H9 (cell line): ENCODE results near the gene HSD17B7. TPM values are rescaled to one million over a fixed set of nuclear protein-coding genes. Genes with fewer than 3 reads are reported as not detected.

Experiments used
- DNase-seq: peaks from one replicate; pipeline ENCODE4 v3.0.0-alpha.2; 2017
- H2AFZ ChIP-seq: one replicate; pipeline ENCODE4 v1.6.1; 2013; ENCODE audit warnings: mild to moderate bottlenecking, low read length, control low read depth, moderate library complexity
- H2AK5ac ChIP-seq: 2 replicates; pipeline ENCODE4 v1.6.1; 2013; ENCODE audit warnings: low read length, control low read depth, mixed read lengths; ENCODE audit not compliant: insufficient read length
- H2BK120ac ChIP-seq: one replicate; pipeline ENCODE4 v1.6.1; 2013; ENCODE audit warnings: low read depth, mild to moderate bottlenecking, low read length, control low read depth, inconsistent platforms; ENCODE audit not compliant: poor library complexity, severe bottlenecking
- H2BK12ac ChIP-seq: 2 replicates; pipeline ENCODE4 v1.6.1; 2013; ENCODE audit warnings: low read length, control low read depth, mixed read lengths, low read depth; ENCODE audit not compliant: insufficient read length
- H2BK15ac ChIP-seq: 2 replicates; pipeline ENCODE4 v1.6.1; 2013; ENCODE audit warnings: low read depth, low read length, control low read depth
- H2BK20ac ChIP-seq: one replicate; pipeline ENCODE4 v1.6.1; 2013; ENCODE audit warnings: low read depth, mild to moderate bottlenecking, low read length, control low read depth, inconsistent platforms; ENCODE audit not compliant: poor library complexity, severe bottlenecking
- H2BK5ac ChIP-seq: 2 replicates; pipeline ENCODE4 v1.6.1; 2013; ENCODE audit warnings: low read length, control low read depth, mixed read lengths; ENCODE audit not compliant: insufficient read length
- H3K14ac ChIP-seq: 2 replicates; pipeline ENCODE4 v1.6.1; 2013; ENCODE audit warnings: low read length, control low read depth; ENCODE audit not compliant: insufficient read depth
- H3K18ac ChIP-seq: 2 replicates; pipeline ENCODE4 v1.6.1; 2013; ENCODE audit warnings: low read depth, mild to moderate bottlenecking, mixed read lengths, low read length, control low read depth; ENCODE audit not compliant: insufficient read length
- H3K23ac ChIP-seq: 2 replicates; pipeline ENCODE4 v1.6.1; 2013; ENCODE audit warnings: low read length, control low read depth, mixed read lengths, low read depth; ENCODE audit not compliant: insufficient read length
- H3K23me2 ChIP-seq: 2 replicates; pipeline ENCODE4 v1.6.1; 2013; ENCODE audit warnings: low read depth, mild to moderate bottlenecking, mixed read lengths, low read length, control low read depth; ENCODE audit not compliant: insufficient read length, poor library complexity, severe bottlenecking
- H3K27ac ChIP-seq: 2 replicates; pipeline ENCODE4 v1.5.1; 2013; ENCODE audit warnings: low read length, control low read depth, mixed read lengths, low read depth; ENCODE audit not compliant: insufficient read length
- H3K27me3 ChIP-seq: 2 replicates; pipeline ENCODE4 v1.6.1; 2013; ENCODE audit warnings: low read length, control low read depth, inconsistent platforms; ENCODE audit not compliant: insufficient read depth
- H3K4ac ChIP-seq: 2 replicates; pipeline ENCODE4 v1.6.1; 2013; ENCODE audit warnings: low read depth, mild to moderate bottlenecking, control low read depth, inconsistent platforms, low read length, moderate library complexity
- H3K4me1 ChIP-seq: 2 replicates; pipeline ENCODE4 v1.6.1; 2013; ENCODE audit warnings: low read length, control low read depth, inconsistent platforms; ENCODE audit not compliant: insufficient read depth
- H3K4me2 ChIP-seq: 2 replicates; pipeline ENCODE4 v1.6.1; 2013; ENCODE audit warnings: low read length, control low read depth, mixed read lengths; ENCODE audit not compliant: insufficient read length, insufficient read depth
- H3K56ac ChIP-seq: 2 replicates; pipeline ENCODE4 v1.6.1; 2013; ENCODE audit warnings: low read depth, mild to moderate bottlenecking, mixed read lengths, low read length, control low read depth; ENCODE audit not compliant: insufficient read length
- H3K79me1 ChIP-seq: 2 replicates; pipeline ENCODE4 v1.6.1; 2013; ENCODE audit warnings: low read depth, mild to moderate bottlenecking, moderate library complexity, low read length, control low read depth, inconsistent platforms; ENCODE audit not compliant: insufficient read depth, poor library complexity, severe bottlenecking
- H3K79me2 ChIP-seq: 2 replicates; pipeline ENCODE4 v1.6.1; 2013; ENCODE audit warnings: low read length, control low read depth, inconsistent platforms; ENCODE audit not compliant: insufficient read depth
- H3K9ac ChIP-seq: 2 replicates; pipeline ENCODE4 v1.6.1; 2013; ENCODE audit warnings: low read length, control low read depth, mixed read lengths; ENCODE audit not compliant: insufficient read length; ENCODE audit errors: extremely low read depth
- H3K9me3 ChIP-seq: one replicate; pipeline ENCODE4 v1.6.1; 2013; ENCODE audit warnings: low read depth, low read length, inconsistent platforms; ENCODE audit not compliant: control insufficient read depth
- H3T11ph ChIP-seq: one replicate; pipeline ENCODE4 v1.6.1; 2013; ENCODE audit warnings: mild to moderate bottlenecking, low read length, control low read depth, inconsistent platforms
- H4K20me1 ChIP-seq: one replicate; pipeline ENCODE4 v1.6.1; 2013; ENCODE audit not compliant: control insufficient read depth, insufficient read length, insufficient read depth
- H4K5ac ChIP-seq: 2 replicates; pipeline ENCODE4 v1.6.1; 2013; ENCODE audit warnings: low read depth, mild to moderate bottlenecking, mixed read lengths, low read length, control low read depth; ENCODE audit not compliant: insufficient read length
- H4K8ac ChIP-seq: replicated peaks from 2 replicates; pipeline ENCODE4 v1.6.1; 2013; ENCODE audit warnings: low read length, control low read depth, mixed read lengths, low read depth; ENCODE audit not compliant: insufficient read length
- H4K91ac ChIP-seq: 2 replicates; pipeline ENCODE4 v1.6.1; 2013; ENCODE audit warnings: low read depth, mild to moderate bottlenecking, moderate library complexity, mixed read lengths, low read length, control low read depth; ENCODE audit not compliant: insufficient read length
- H3K27ac Mint-ChIP-seq, 3 experiments: 2 replicates in 2 of 3; 3 replicates in 1 of 3; pipeline ENCODE4 v1.8.0; 2020 to 2021; ENCODE audit warnings: mixed read lengths in 3 of 3, mild to moderate bottlenecking in 1 of 3, moderate library complexity in 1 of 3
- H3K27me3 Mint-ChIP-seq: 2 replicates; pipeline ENCODE4 v1.8.0; 2021; ENCODE audit warnings: low read depth, mild to moderate bottlenecking, moderate library complexity, mixed read lengths
- H3K36me3 Mint-ChIP-seq, 3 experiments: 2 replicates in 2 of 3; 3 replicates in 1 of 3; pipeline ENCODE4 v1.8.0; 2020 to 2021; ENCODE audit warnings: low read depth in 3 of 3, mixed read lengths in 3 of 3; ENCODE audit not compliant: insufficient read depth in 1 of 3
- H3K4me1 Mint-ChIP-seq, 2 experiments: 2 replicates each; pipeline ENCODE4 v1.8.0; 2020; ENCODE audit warnings: mixed read lengths in 2 of 2
- H3K4me3 Mint-ChIP-seq, 2 experiments: 2 replicates in 1 of 2; 3 replicates in 1 of 2; pipeline ENCODE4 v1.8.0; 2020 to 2021; ENCODE audit warnings: mild to moderate bottlenecking in 2 of 2, mixed read lengths in 2 of 2, moderate library complexity in 1 of 2
- H3K9me3 Mint-ChIP-seq, 2 experiments: 2 replicates in 1 of 2; 3 replicates in 1 of 2; pipeline ENCODE4 v1.8.0; 2020; ENCODE audit warnings: mild to moderate bottlenecking in 2 of 2, mixed read lengths in 2 of 2, moderate library complexity in 1 of 2
- WGBS: extraction: QIAGEN DNeasy Blood & Tissue Kit; methylation state at CpG from one replicate; pipeline ENCODE4 v1.1.7; 2013; ENCODE audit warnings: missing lambda C conversion rate, low lambda C conversion rate, mixed read lengths; ENCODE audit not compliant: insufficient read length; ENCODE audit errors: extremely low coverage; 5-methylcytosine and 5-hydroxymethylcytosine counted together
- total RNA-seq: library from RNA; stranded (reverse); gene quantifications from 2 replicates; pipeline ENCODE4 v1.2.1, GENCODE V29; 2021
- TF ChIP-seq, protein P1 (sequence below): fragments of 200-600 bp; sonication (generic); conservative IDR thresholded peaks from 3 replicates; pipeline ENCODE4 v1.8.0; 2021; ENCODE audit warnings: antibody characterized with exemption, mild to moderate bottlenecking

The HSD17B7 gene
- total RNA-seq, 1 experiment from 2014 or later, result 26.2 TPM

DNA sequence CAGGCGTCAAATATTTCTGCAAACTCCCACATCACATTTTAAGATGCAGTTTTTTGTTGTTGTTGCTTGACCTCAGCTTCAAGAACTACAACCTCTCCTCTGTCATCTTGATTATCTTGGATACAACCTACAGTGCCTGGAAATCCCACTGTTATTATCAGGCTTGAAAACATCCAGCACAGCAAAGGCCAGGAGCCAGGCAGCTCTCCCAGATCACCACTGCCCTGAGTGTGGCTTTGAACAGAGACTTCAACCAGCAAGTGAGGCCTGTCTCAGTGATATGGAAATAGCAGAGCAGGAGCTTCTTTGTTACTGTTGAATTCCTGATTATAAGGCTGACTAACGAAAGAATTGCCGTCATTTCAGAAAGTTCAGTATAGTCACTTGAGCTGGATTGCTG is 42.0 kb downstream of the HSD17B7 start:
- H2BK12ac ChIP-seq, result no peak overlapping the region
- H4K5ac ChIP-seq, result no peak overlapping the region
- H3K27ac ChIP-seq, result no peak overlapping the region
- Mint-ChIP-seq H3K36me3 (no peaks in the 10 kb centered on the region), H3K9me3 (no peaks in the 10 kb centered on the region), H3K4me1 (peaks cover 11% of the 10 kb centered on the region in 2 experiments), H3K4me3 (no peak overlapping the region), H3K27me3 (peaks cover 3% of the 10 kb centered on the region; the same call in 1 of the 2 replicates), H3K27ac (no peak overlapping the region)
- no peak overlapping the region for H2AK5ac ChIP-seq
- no peaks in the 10 kb centered on the region for H3K79me1 ChIP-seq
- H4K8ac ChIP-seq, result no peak overlapping the region
- no peak overlapping the region for H3K9ac ChIP-seq
- H2AFZ ChIP-seq, result peak overlapping the region; percentile 22
- no peak overlapping the region for H3T11ph ChIP-seq
- no peak overlapping the region for H3K23ac ChIP-seq
- WGBS, result no CpG with 5 or more reads among the region's 3 CpGs
- H3K4me2 ChIP-seq, result no peak overlapping the region
- no peak overlapping the region for H2BK120ac ChIP-seq
- H3K4me1 ChIP-seq, result peaks cover 4% of the 10 kb centered on the region; the same call in 1 of the 2 replicates
- H3K27me3 ChIP-seq, result no peaks in the 10 kb centered on the region
- no peaks in the 10 kb centered on the region for H3K79me2 ChIP-seq
- H2BK20ac ChIP-seq, result no peak overlapping the region
- H4K20me1 ChIP-seq, result no peaks in the 10 kb centered on the region
- H3K23me2 ChIP-seq, result no peaks in the 10 kb centered on the region
- no peak overlapping the region for H3K56ac ChIP-seq
- H3K18ac ChIP-seq, result no peak overlapping the region
- TF ChIP-seq, protein P1, sequence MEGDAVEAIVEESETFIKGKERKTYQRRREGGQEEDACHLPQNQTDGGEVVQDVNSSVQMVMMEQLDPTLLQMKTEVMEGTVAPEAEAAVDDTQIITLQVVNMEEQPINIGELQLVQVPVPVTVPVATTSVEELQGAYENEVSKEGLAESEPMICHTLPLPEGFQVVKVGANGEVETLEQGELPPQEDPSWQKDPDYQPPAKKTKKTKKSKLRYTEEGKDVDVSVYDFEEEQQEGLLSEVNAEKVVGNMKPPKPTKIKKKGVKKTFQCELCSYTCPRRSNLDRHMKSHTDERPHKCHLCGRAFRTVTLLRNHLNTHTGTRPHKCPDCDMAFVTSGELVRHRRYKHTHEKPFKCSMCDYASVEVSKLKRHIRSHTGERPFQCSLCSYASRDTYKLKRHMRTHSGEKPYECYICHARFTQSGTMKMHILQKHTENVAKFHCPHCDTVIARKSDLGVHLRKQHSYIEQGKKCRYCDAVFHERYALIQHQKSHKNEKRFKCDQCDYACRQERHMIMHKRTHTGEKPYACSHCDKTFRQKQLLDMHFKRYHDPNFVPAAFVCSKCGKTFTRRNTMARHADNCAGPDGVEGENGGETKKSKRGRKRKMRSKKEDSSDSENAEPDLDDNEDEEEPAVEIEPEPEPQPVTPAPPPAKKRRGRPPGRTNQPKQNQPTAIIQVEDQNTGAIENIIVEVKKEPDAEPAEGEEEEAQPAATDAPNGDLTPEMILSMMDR, result no peak
- no peak overlapping the region for H3K4ac ChIP-seq
- no peak overlapping the region for H2BK15ac ChIP-seq
- H2BK5ac ChIP-seq, result no peak overlapping the region
- no peak overlapping the region; the same call in 1 of the 2 replicates for H3K14ac ChIP-seq
- no peak overlapping the region for H4K91ac ChIP-seq
- DNase-seq, result no peak
- H3K9me3 ChIP-seq, result no peaks in the 10 kb centered on the region
